ENCODE results near the gene CREBBP. TPM values are rescaled to one million over a fixed set of nuclear protein-coding genes. Genes with fewer than 3 reads are reported as not detected.

The CREBBP gene
- total RNA-seq, 1 donor from 2014 or later, result 53.0 TPM

DNA sequence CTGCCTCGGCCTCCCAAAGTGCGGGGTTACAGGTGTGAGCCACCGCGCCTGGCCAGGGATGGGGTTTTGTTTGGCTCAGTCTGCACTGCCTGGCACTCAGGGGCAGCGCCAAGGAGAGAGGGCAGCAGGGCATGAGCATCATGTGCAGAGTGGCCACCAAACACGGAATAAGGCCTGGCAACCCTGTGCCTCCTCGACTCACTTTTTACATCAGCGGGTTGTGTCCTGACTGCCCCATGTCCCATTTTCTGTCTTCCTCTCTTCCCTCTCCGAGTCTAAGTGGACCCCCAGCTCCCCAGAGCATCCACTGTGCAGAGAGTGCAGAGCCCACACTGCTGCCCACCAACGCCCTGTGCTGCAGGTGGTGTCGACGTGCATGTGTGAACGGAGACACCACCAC lies 145.0 kb downstream of the CREBBP start:
- H3K27me3 ChIP-seq (ENCODE audit: insufficient read depth, low read length), result no peaks in the 10 kb centered on the region
- Mint-ChIP-seq H3K9me3 (ENCODE audit: unreplicated experiment) (no peaks in the 10 kb centered on the region), H3K27ac (ENCODE audit: unreplicated experiment) (no peak overlapping the region), H3K36me3 (ENCODE audit: low read depth, unreplicated experiment) (peaks cover 31% of the 10 kb centered on the region), H3K4me1 (ENCODE audit: low read depth, unreplicated experiment) (no peaks in the 10 kb centered on the region), H3K4me3 (ENCODE audit: unreplicated experiment) (no peak overlapping the region), H3K27me3 (ENCODE audit: low read depth, unreplicated experiment) (no peaks in the 10 kb centered on the region)
- no peak overlapping the region for H3K4me2 ChIP-seq (ENCODE audit: low read length)
- H4K20me1 ChIP-seq (ENCODE audit: insufficient read depth, low read length), result peaks cover 47% of the 10 kb centered on the region
- H2AFZ ChIP-seq (ENCODE audit: low read depth, low read length), result no peak overlapping the region
- H3K79me2 ChIP-seq (ENCODE audit: insufficient read depth, low read length), result peaks cover 4% of the 10 kb centered on the region
- no peak overlapping the region for H3K4me3 ChIP-seq (ENCODE audit: insufficient read depth, low read depth, low read length)
- no peak for FAIRE-seq
- H3K27ac ChIP-seq (ENCODE audit: low read depth, low read length), result no peak overlapping the region
- no peak for DNase-seq (ENCODE audit: low read depth)
- peaks cover 45% of the 10 kb centered on the region for H3K36me3 ChIP-seq (ENCODE audit: insufficient read depth, low read length)
- H3K9me3 ChIP-seq (ENCODE audit: insufficient read depth, low read depth, low read length), result no peaks in the 10 kb centered on the region
- H3K9ac ChIP-seq (ENCODE audit: low read length), result no peak overlapping the region
- H3K4me1 ChIP-seq (ENCODE audit: insufficient read depth, low read length), result no peaks in the 10 kb centered on the region
- TF ChIP-seq, protein P1, sequence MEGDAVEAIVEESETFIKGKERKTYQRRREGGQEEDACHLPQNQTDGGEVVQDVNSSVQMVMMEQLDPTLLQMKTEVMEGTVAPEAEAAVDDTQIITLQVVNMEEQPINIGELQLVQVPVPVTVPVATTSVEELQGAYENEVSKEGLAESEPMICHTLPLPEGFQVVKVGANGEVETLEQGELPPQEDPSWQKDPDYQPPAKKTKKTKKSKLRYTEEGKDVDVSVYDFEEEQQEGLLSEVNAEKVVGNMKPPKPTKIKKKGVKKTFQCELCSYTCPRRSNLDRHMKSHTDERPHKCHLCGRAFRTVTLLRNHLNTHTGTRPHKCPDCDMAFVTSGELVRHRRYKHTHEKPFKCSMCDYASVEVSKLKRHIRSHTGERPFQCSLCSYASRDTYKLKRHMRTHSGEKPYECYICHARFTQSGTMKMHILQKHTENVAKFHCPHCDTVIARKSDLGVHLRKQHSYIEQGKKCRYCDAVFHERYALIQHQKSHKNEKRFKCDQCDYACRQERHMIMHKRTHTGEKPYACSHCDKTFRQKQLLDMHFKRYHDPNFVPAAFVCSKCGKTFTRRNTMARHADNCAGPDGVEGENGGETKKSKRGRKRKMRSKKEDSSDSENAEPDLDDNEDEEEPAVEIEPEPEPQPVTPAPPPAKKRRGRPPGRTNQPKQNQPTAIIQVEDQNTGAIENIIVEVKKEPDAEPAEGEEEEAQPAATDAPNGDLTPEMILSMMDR (IDR thresholded peaks at IDR 0.05; ENCODE audit: insufficient read depth, low read depth, low read length), result no peak
- no peak for TF ChIP-seq EZH2 (IDR thresholded peaks at IDR 0.05; ENCODE audit: insufficient read depth, low read length)

DNA sequence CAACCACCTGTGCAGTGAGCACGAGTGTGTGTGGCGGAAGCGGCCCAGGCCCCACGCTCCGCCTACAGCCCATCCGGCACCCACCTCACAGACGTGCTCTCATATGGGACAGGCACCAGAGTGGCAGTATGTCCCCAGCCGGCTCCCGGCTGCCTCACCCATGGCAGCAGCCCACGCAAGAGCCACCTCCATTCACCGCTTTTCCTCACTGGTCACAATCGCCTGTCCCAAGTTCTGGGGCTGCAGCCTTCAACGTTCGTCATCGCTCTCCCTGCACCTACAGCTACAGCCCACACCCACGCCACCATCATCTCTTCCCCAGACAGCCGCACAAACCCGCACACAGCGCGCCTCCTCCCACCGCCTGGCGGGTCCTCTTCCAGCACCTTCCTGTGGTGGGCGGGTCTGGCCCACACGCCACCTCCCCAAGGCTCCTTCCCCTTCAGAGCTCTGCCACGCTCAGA lies 145.7 kb downstream of the CREBBP start:
- no peaks in the 10 kb centered on the region for H3K27me3 Mint-ChIP-seq (ENCODE audit: low read depth, unreplicated experiment)

More for the DNA sequence above, 145.7 kb downstream of the CREBBP start:
- H3K9me3 ChIP-seq (ENCODE audit: insufficient read depth, low read depth, low read length), result no peaks in the 10 kb centered on the region
- no peak overlapping the region for H3K27ac ChIP-seq (ENCODE audit: low read depth, low read length)
- Mint-ChIP-seq H3K27ac (ENCODE audit: unreplicated experiment) (no peak overlapping the region), H3K4me3 (ENCODE audit: unreplicated experiment) (no peak overlapping the region), H3K36me3 (ENCODE audit: low read depth, unreplicated experiment) (peaks cover 37% of the 10 kb centered on the region), H3K9me3 (ENCODE audit: unreplicated experiment) (no peaks in the 10 kb centered on the region), H3K4me1 (ENCODE audit: low read depth, unreplicated experiment) (no peaks in the 10 kb centered on the region)
- no peak for DNase-seq (ENCODE audit: low read depth)
- peaks cover 4% of the 10 kb centered on the region for H3K79me2 ChIP-seq (ENCODE audit: insufficient read depth, low read length)
- H3K27me3 ChIP-seq (ENCODE audit: insufficient read depth, low read length), result no peaks in the 10 kb centered on the region
- no peak for TF ChIP-seq EZH2 (IDR thresholded peaks at IDR 0.05; ENCODE audit: insufficient read depth, low read length)
- TF ChIP-seq, protein P1 (IDR thresholded peaks at IDR 0.05; ENCODE audit: insufficient read depth, low read depth, low read length), result no peak
- H3K36me3 ChIP-seq (ENCODE audit: insufficient read depth, low read length), result peaks cover 41% of the 10 kb centered on the region
- H4K20me1 ChIP-seq (ENCODE audit: insufficient read depth, low read length), result peaks cover 54% of the 10 kb centered on the region
- H2AFZ ChIP-seq (ENCODE audit: low read depth, low read length), result no peak overlapping the region
- no peak overlapping the region for H3K9ac ChIP-seq (ENCODE audit: low read length)
- no peak for FAIRE-seq
- no peak overlapping the region for H3K4me3 ChIP-seq (ENCODE audit: insufficient read depth, low read depth, low read length)
- no peak overlapping the region for H3K4me2 ChIP-seq (ENCODE audit: low read length)
- no peaks in the 10 kb centered on the region for H3K4me1 ChIP-seq (ENCODE audit: insufficient read depth, low read length)

Measured in astrocyte (in vitro differentiated cells and primary cell).